SK-N-MC (cell line): ENCODE results near the gene CMTR1.

Source experiments
- EZH2 ChIP-seq: fragments of 200-600 bp; sonication (generic); IDR thresholded peaks from one replicate; pipeline ENCODE4 v1.6.1; 2017; ENCODE audit warnings: antibody characterized with exemption
- FOXP2 ChIP-seq: optimal IDR thresholded peaks from 2 replicates; pipeline ENCODE3; 2011; ENCODE audit warnings: mild to moderate bottlenecking, moderate library complexity; ENCODE audit not compliant: insufficient read depth; ENCODE audit errors: extremely low read length, control extremely low read depth
- POLR2AphosphoS5 ChIP-seq: IDR thresholded peaks from 2 replicates; pipeline ENCODE4 v1.6.1; 2012; ENCODE audit warnings: mild to moderate bottlenecking, low read depth, low read length, borderline replicate concordance

GRCh38 chr6:37391120-37391519, 41.9 kb upstream of the CMTR1 start:
- TF ChIP-seq POLR2AphosphoS5 (no peak), EZH2 (no peak), FOXP2 (no peak)
